Measurements from ENCODE around the gene GTF3C4.

The GTF3C4 gene

GRCh38 chr9:132690696-132691095 lies 20.4 kb downstream of the GTF3C4 start:
- H3K27ac ChIP-seq = no peak overlapping the region
- H3K4me3 ChIP-seq (ENCODE audit: low read depth, low read length) = no peak overlapping the region
- H3K36me3 ChIP-seq = peaks cover 59% of the 10 kb centered on the region
- H3K9me3 ChIP-seq (ENCODE audit: severe bottlenecking) = no peaks in the 10 kb centered on the region
- H3K27me3 ChIP-seq (ENCODE audit: insufficient read depth, low read depth, severe bottlenecking) = no peaks in the 10 kb centered on the region
- TF ChIP-seq, protein P1, sequence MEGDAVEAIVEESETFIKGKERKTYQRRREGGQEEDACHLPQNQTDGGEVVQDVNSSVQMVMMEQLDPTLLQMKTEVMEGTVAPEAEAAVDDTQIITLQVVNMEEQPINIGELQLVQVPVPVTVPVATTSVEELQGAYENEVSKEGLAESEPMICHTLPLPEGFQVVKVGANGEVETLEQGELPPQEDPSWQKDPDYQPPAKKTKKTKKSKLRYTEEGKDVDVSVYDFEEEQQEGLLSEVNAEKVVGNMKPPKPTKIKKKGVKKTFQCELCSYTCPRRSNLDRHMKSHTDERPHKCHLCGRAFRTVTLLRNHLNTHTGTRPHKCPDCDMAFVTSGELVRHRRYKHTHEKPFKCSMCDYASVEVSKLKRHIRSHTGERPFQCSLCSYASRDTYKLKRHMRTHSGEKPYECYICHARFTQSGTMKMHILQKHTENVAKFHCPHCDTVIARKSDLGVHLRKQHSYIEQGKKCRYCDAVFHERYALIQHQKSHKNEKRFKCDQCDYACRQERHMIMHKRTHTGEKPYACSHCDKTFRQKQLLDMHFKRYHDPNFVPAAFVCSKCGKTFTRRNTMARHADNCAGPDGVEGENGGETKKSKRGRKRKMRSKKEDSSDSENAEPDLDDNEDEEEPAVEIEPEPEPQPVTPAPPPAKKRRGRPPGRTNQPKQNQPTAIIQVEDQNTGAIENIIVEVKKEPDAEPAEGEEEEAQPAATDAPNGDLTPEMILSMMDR (IDR thresholded peaks at IDR 0.05; ENCODE audit: low read depth, low read length) = no peak
- DNase-seq = no peak

- H3K4me3 ChIP-seq (ENCODE audit: low read depth, low read length) = no peak overlapping the region
- H3K9me3 ChIP-seq (ENCODE audit: severe bottlenecking) = peaks cover 22% of the 10 kb centered on the region
- no peak overlapping the region for H3K27ac ChIP-seq
- H3K36me3 ChIP-seq = peaks cover 26% of the 10 kb centered on the region
- TF ChIP-seq, protein P1 (IDR thresholded peaks at IDR 0.05; ENCODE audit: low read depth, low read length) = peak; percentile 59
- H3K27me3 ChIP-seq (ENCODE audit: insufficient read depth, low read depth, severe bottlenecking) = no peaks in the 10 kb centered on the region
- DNase-seq = peak; percentile 36
Observed at GRCh38 chr9:132694144-132694543, 23.9 kb downstream of the GTF3C4 start.

- peaks cover 23% of the 10 kb centered on the region for H3K9me3 ChIP-seq (ENCODE audit: severe bottlenecking)
- no peak for DNase-seq
- H3K27ac ChIP-seq = no peak overlapping the region
- H3K4me3 ChIP-seq (ENCODE audit: low read depth, low read length) = no peak overlapping the region
- no peaks in the 10 kb centered on the region for H3K36me3 ChIP-seq
- H3K27me3 ChIP-seq (ENCODE audit: insufficient read depth, low read depth, severe bottlenecking) = no peaks in the 10 kb centered on the region
- TF ChIP-seq, protein P1 (IDR thresholded peaks at IDR 0.05; ENCODE audit: low read depth, low read length) = no peak
Observed at GRCh38 chr9:132697230-132697629, 27.0 kb downstream of the GTF3C4 start.

DNA sequence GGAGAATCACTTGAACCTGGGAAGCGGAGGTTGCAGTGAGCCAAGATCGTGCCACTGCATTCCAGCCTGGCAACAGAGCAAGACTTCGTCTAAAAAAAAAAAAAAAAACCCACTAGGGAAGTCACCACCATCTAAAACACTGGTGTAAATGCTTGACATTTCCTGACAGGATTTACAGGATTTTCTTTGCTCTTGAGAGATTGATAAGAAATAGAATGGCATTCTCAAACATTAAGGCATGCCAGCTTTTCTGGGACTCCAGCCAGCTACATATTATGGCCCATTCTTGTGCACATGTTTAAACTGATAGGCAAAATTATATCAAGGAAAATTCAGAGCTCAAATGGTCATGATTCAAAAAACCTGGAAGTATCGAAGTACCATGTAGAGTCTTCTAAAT lies 28.7 kb downstream of the GTF3C4 start:
- no peak overlapping the region for H3K4me3 ChIP-seq (ENCODE audit: low read depth, low read length)
- H3K9me3 ChIP-seq (ENCODE audit: severe bottlenecking) = peaks cover 30% of the 10 kb centered on the region

DNA sequence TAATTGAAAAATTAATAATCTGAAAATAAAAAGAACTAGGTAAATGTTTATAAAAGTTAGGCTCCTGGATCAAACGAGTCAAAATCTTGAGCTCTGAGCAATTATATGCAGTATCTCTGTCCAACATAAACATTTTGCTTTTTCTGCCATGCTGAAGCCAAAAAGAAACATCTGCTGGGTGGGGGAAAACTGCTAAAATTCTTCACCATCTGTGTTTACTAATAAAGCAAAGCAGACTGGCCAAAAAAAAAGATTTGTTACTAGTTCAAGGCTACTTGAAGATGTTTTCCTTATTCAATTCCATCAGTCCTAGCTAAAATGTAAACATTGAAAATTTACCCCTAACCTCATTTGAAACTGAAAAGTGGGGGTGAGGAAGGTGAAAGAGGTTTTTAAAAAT lies 29.7 kb downstream of the GTF3C4 start:
- no peak for DNase-seq
- H3K27ac ChIP-seq = no peak overlapping the region
- TF ChIP-seq, protein P1 (IDR thresholded peaks at IDR 0.05; ENCODE audit: low read depth, low read length) = no peak
- H3K36me3 ChIP-seq = no peaks in the 10 kb centered on the region
- no peaks in the 10 kb centered on the region for H3K27me3 ChIP-seq (ENCODE audit: insufficient read depth, low read depth, severe bottlenecking)
- H3K4me3 ChIP-seq (ENCODE audit: low read depth, low read length) = no peak overlapping the region
- H3K9me3 ChIP-seq (ENCODE audit: severe bottlenecking) = peaks cover 30% of the 10 kb centered on the region

More for the DNA sequence above, 28.7 kb downstream of the GTF3C4 start:
- no peaks in the 10 kb centered on the region for H3K27me3 ChIP-seq (ENCODE audit: insufficient read depth, low read depth, severe bottlenecking)
- TF ChIP-seq, protein P1 (IDR thresholded peaks at IDR 0.05; ENCODE audit: low read depth, low read length) = no peak
- H3K36me3 ChIP-seq = no peaks in the 10 kb centered on the region
- DNase-seq = no peak
- no peak overlapping the region for H3K27ac ChIP-seq

DNA sequence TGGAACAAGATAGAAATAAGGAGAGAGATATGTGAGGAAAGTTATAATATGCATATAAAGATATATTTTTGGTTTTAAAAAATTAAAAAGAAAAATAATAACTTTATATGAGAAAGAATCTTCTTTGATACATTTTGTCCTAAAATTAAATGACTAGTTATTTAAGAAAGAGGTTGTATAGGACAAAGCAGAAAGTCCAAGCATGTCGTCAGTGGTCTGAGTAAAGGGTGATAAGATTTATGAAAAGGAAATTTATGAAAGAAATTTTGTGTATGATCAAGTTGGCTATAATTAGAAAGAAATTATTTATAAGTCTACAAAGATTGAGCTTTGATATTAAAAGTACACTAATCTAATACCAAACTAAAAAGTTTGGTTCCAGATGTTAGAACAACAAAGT lies 32.0 kb downstream of the GTF3C4 start:
- DNase-seq = no peak
- TF ChIP-seq, protein P1 (IDR thresholded peaks at IDR 0.05; ENCODE audit: low read depth, low read length) = no peak
- Histone ChIP-seq H3K9me3 (ENCODE audit: severe bottlenecking) (peaks cover 19% of the 10 kb centered on the region), H3K27ac (no peak overlapping the region), H3K27me3 (ENCODE audit: insufficient read depth, low read depth, severe bottlenecking) (no peaks in the 10 kb centered on the region), H3K4me3 (ENCODE audit: low read depth, low read length) (no peak overlapping the region), H3K36me3 (no peaks in the 10 kb centered on the region)

Measured in WERI-Rb-1 (cell line).